ENCODE measurements around the gene NACC1.
"Not testable (repeated sequence)": the region's sequence is repeated elsewhere in the genome, so short reads cannot be mapped to it uniquely, and the experiment has no call there.

The NACC1 gene

GRCh38 chr19:13171146-13171545 is 53.1 kb downstream of the NACC1 start:
- DNase-seq (ENCODE audit: low read depth): no peak
- H3K4me3 ChIP-seq (ENCODE audit: low read depth, low read length): no peak overlapping the region
- TF ChIP-seq CTCF (IDR thresholded peaks at IDR 0.05; ENCODE audit: insufficient read depth, low read depth, low read length, missing control alignments): no peak

- no peak for DNase-seq (ENCODE audit: low read depth)
- TF ChIP-seq CTCF (IDR thresholded peaks at IDR 0.05; ENCODE audit: insufficient read depth, low read depth, low read length, missing control alignments): no peak
- no peak overlapping the region for H3K4me3 ChIP-seq (ENCODE audit: low read depth, low read length)
Measured at GRCh38 chr19:13172346-13173138, 54.5 kb downstream of the NACC1 start.

- TF ChIP-seq CTCF (IDR thresholded peaks at IDR 0.05; ENCODE audit: insufficient read depth, low read depth, low read length, missing control alignments): no peak
- DNase-seq (ENCODE audit: low read depth): no peak
- no peak overlapping the region for H3K4me3 ChIP-seq (ENCODE audit: low read depth, low read length)
Measured at GRCh38 chr19:13173139-13173737, 55.2 kb downstream of the NACC1 start.

- H3K4me3 ChIP-seq (ENCODE audit: low read depth, low read length): no peak overlapping the region
- no peak for TF ChIP-seq CTCF (IDR thresholded peaks at IDR 0.05; ENCODE audit: insufficient read depth, low read depth, low read length, missing control alignments)
- DNase-seq (ENCODE audit: low read depth): no peak
Measured at GRCh38 chr19:13176345-13176744, 58.3 kb downstream of the NACC1 start.

- not testable (repeated sequence) for DNase-seq (ENCODE audit: low read depth); H3K4me3 ChIP-seq (ENCODE audit: low read depth, low read length)
Measured at GRCh38 chr19:13177584-13177983, 59.5 kb downstream of the NACC1 start.

- not testable (repeated sequence) for H3K4me3 ChIP-seq (ENCODE audit: low read depth, low read length); DNase-seq (ENCODE audit: low read depth)
Measured at GRCh38 chr19:13178291-13178690, 60.2 kb downstream of the NACC1 start.

GRCh38 chr19:13181747-13182388 is 63.8 kb downstream of the NACC1 start:
- DNase-seq (ENCODE audit: low read depth): peak; percentile 38
- H3K4me3 ChIP-seq (ENCODE audit: low read depth, low read length): no peak overlapping the region
- no peak for TF ChIP-seq CTCF (IDR thresholded peaks at IDR 0.05; ENCODE audit: insufficient read depth, low read depth, low read length, missing control alignments)

- DNase-seq (ENCODE audit: low read depth); H3K4me3 ChIP-seq (ENCODE audit: low read depth, low read length): not testable (repeated sequence)
Measured at GRCh38 chr19:13184926-13185325, 66.9 kb downstream of the NACC1 start.

GRCh38 chr19:13185763-13186657 is 67.9 kb downstream of the NACC1 start:
- not testable (repeated sequence) for H3K4me3 ChIP-seq (ENCODE audit: low read depth, low read length); DNase-seq (ENCODE audit: low read depth)

- not testable (repeated sequence) for DNase-seq (ENCODE audit: low read depth)
Measured at GRCh38 chr19:13186688-13187087, 68.6 kb downstream of the NACC1 start.

More at GRCh38 chr19:13186688-13187087, 68.6 kb downstream of the NACC1 start:
- H3K4me3 ChIP-seq (ENCODE audit: low read depth, low read length): not testable (repeated sequence)
